Left ventricle myocardium inferior (tissue), 1 donor: ENCODE data around the gene SETBP1. TPM values are rescaled to one million over a fixed set of nuclear protein-coding genes. Genes with fewer than 3 reads are reported as not detected.

Experiments used
- DNase-seq: peaks from one replicate; pipeline ENCODE4 v3.0.0-alpha.2; 2020
- H3K27ac ChIP-seq: fragments of 200-600 bp; replicated peaks from 2 replicates; pipeline ENCODE4 v1.8.0; 2021
- H3K27me3 ChIP-seq: fragments of 200-600 bp; 2 replicates; pipeline ENCODE4 v1.8.0; 2021; ENCODE audit warnings: low read depth
- H3K36me3 ChIP-seq: fragments of 200-600 bp; 2 replicates; pipeline ENCODE4 v1.8.0; 2021
- H3K4me1 ChIP-seq: fragments of 200-600 bp; 2 replicates; pipeline ENCODE4 v1.8.0; 2021
- H3K4me3 ChIP-seq: fragments of 200-600 bp; 2 replicates; pipeline ENCODE4 v1.8.0; 2021; ENCODE audit warnings: mild to moderate bottlenecking, moderate library complexity
- H3K9me3 ChIP-seq: fragments of 200-600 bp; replicated peaks from 2 replicates; pipeline ENCODE4 v1.8.0; 2021
- CTCF ChIP-seq: fragments of 200-600 bp; IDR thresholded peaks from 2 replicates; pipeline ENCODE4 v1.8.0; 2021; ENCODE audit warnings: antibody characterized with exemption, mild to moderate bottlenecking, borderline replicate concordance
- intact Hi-C: fragments of 100-400 bp; cut with micrococcal nuclease; formaldehyde crosslinking; loops from one replicate; pipeline ENCODE4 v1.11.0; 2022
- total RNA-seq: library from RNA; stranded (reverse); fragmentation: NEBNext Ultra II Directional; extraction: Animal tissue kit (Norgen Biotek cat#: 25700); gene quantifications from one replicate; pipeline ENCODE4 v1.2.1, GENCODE V29; 2021
- donor health status: DM: no; HTN: yes; CAD: no; lungs with severe emphysema.

SETBP1 gene
- total RNA-seq, 1 donor from 2014 or later, result 10.3 TPM

GRCh38 chr18:45054636-45055035 is 373.9 kb downstream of the SETBP1 start:
- TF ChIP-seq CTCF, result no peak
- intact Hi-C loops, result no loop called here
- Histone ChIP-seq H3K9me3 (no peaks in the 10 kb centered on the region), H3K27me3 (no peaks in the 10 kb centered on the region), H3K36me3 (no peaks in the 10 kb centered on the region), H3K4me1 (no peaks in the 10 kb centered on the region), H3K4me3 (no peak overlapping the region), H3K27ac (no peak overlapping the region)
- DNase-seq, result no peak

DNA sequence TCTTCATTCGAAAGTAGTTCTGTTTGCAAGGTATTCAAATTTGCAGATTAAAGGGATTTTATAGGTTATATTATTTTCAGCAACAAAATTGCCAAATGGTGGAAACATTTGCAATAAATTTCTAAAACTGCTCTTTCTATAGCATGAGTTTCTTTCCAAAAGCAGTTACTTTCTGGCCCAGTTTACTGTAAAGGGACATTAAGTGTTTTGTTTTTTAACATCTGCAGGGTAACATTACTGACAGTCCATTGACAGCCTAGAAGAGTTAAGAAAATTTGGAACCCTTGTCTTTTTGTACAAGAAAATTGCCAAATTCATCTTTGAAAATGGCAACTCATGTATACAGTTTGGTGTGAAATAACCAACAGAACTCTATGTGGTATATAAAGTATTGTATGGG is 375.1 kb downstream of the SETBP1 start:
- no peak overlapping the region for H3K27ac ChIP-seq
- intact Hi-C loops, result no loop called here
- H3K9me3 ChIP-seq, result no peaks in the 10 kb centered on the region

DNA sequence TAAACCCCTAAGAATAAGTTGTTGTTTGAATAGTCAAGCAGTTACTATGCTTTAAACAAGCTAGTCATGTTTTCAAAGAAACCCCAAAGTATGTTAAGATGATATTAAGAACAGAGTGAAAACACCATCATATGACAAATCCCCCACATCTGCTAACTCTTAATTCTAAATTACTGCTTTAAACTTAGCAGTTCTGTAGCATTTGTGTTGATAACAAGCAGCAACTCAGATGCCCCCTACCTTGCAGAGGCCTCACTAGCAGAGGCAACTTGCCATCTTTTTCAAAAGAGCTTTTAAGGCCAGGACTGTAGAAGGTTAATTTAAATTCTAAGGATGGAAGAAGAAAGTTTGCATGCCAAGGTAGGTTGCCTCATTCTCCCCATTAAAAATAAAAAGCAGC is 376.2 kb downstream of the SETBP1 start:
- Histone ChIP-seq H3K27me3 (no peaks in the 10 kb centered on the region), H3K4me3 (no peak overlapping the region), H3K36me3 (no peaks in the 10 kb centered on the region), H3K27ac (no peak overlapping the region), H3K4me1 (no peaks in the 10 kb centered on the region), H3K9me3 (no peaks in the 10 kb centered on the region)
- no peak for TF ChIP-seq CTCF
- intact Hi-C loops, result no loop called here
- no peak for DNase-seq

More for the DNA sequence above, 375.1 kb downstream of the SETBP1 start:
- Histone ChIP-seq H3K27me3 (no peaks in the 10 kb centered on the region), H3K4me1 (no peaks in the 10 kb centered on the region), H3K4me3 (no peak overlapping the region), H3K36me3 (no peaks in the 10 kb centered on the region)
- TF ChIP-seq CTCF, result no peak
- no peak for DNase-seq

GRCh38 chr18:45057955-45058600 is 377.4 kb downstream of the SETBP1 start:
- TF ChIP-seq CTCF, result no peak
- H3K4me3 ChIP-seq, result no peak overlapping the region
- intact Hi-C loops, result no loop called here
- no peak overlapping the region for H3K27ac ChIP-seq
- H3K36me3 ChIP-seq, result no peaks in the 10 kb centered on the region
- H3K9me3 ChIP-seq, result no peaks in the 10 kb centered on the region
- H3K27me3 ChIP-seq, result no peaks in the 10 kb centered on the region
- no peaks in the 10 kb centered on the region for H3K4me1 ChIP-seq
- DNase-seq, result no peak

- intact Hi-C loops, result no loop called here
Measured at GRCh38 chr18:45059695-45060094, 379.0 kb downstream of the SETBP1 start.

More at GRCh38 chr18:45059695-45060094, 379.0 kb downstream of the SETBP1 start:
- H3K27me3 ChIP-seq, result no peaks in the 10 kb centered on the region
- H3K27ac ChIP-seq, result no peak overlapping the region
- no peaks in the 10 kb centered on the region for H3K36me3 ChIP-seq
- peaks cover 9% of the 10 kb centered on the region for H3K4me1 ChIP-seq
- no peak for TF ChIP-seq CTCF
- H3K4me3 ChIP-seq, result no peak overlapping the region
- DNase-seq, result no peak
- no peaks in the 10 kb centered on the region for H3K9me3 ChIP-seq
